Measurements from ENCODE around the gene SYNM. TPM values are rescaled to one million over a fixed set of nuclear protein-coding genes. Genes with fewer than 3 reads are reported as not detected.

Gene SYNM
- total RNA-seq, 2 donors from 2014 or later, result 3.3 to 108 TPM

- no peak overlapping the region for H3K4me3 ChIP-seq
- no peaks in the 10 kb centered on the region for H3K4me1 ChIP-seq
- intact Hi-C loops (cut with DNase I), result no loop called here
- H3K9ac ChIP-seq (ENCODE audit: low read depth in 2 of 2, low read length in 2 of 2), result no peak overlapping the region
- no peak overlapping the region for H3K27ac ChIP-seq
- no peak for TF ChIP-seq CTCF (IDR thresholded peaks at IDR 0.05)
- no peaks in the 10 kb centered on the region for H3K9me3 ChIP-seq
- no peak for DNase-seq
- H3K36me3 ChIP-seq, result no peaks in the 10 kb centered on the region
- no peaks in the 10 kb centered on the region for H3K27me3 ChIP-seq
Measured at GRCh38 chr15:99165020-99165790, 60.3 kb downstream of the SYNM start.

GRCh38 chr15:99165956-99166689 is 61.2 kb downstream of the SYNM start:
- Histone ChIP-seq H3K4me1 (no peaks in the 10 kb centered on the region), H3K27ac (no peak overlapping the region), H3K9ac (ENCODE audit: low read depth in 2 of 2, low read length in 2 of 2) (no peak overlapping the region), H3K4me3 (no peak overlapping the region), H3K9me3 (no peaks in the 10 kb centered on the region), H3K27me3 (no peaks in the 10 kb centered on the region), H3K36me3 (no peaks in the 10 kb centered on the region)
- no peak for DNase-seq
- intact Hi-C loops (cut with DNase I), result no loop called here
- no peak for TF ChIP-seq CTCF (IDR thresholded peaks at IDR 0.05)

GRCh38 chr15:99167201-99167600 is 62.3 kb downstream of the SYNM start:
- no peaks in the 10 kb centered on the region for H3K9me3 ChIP-seq
- intact Hi-C loops (cut with DNase I), result no loop called here
- no peak overlapping the region for H3K9ac ChIP-seq (ENCODE audit: low read depth in 2 of 2, low read length in 2 of 2)
- no peaks in the 10 kb centered on the region for H3K36me3 ChIP-seq
- H3K4me3 ChIP-seq, result no peak overlapping the region
- H3K27me3 ChIP-seq, result no peaks in the 10 kb centered on the region
- TF ChIP-seq CTCF (IDR thresholded peaks at IDR 0.05), result no peak
- no peak for DNase-seq
- no peaks in the 10 kb centered on the region for H3K4me1 ChIP-seq
- H3K27ac ChIP-seq, result no peak overlapping the region

DNA sequence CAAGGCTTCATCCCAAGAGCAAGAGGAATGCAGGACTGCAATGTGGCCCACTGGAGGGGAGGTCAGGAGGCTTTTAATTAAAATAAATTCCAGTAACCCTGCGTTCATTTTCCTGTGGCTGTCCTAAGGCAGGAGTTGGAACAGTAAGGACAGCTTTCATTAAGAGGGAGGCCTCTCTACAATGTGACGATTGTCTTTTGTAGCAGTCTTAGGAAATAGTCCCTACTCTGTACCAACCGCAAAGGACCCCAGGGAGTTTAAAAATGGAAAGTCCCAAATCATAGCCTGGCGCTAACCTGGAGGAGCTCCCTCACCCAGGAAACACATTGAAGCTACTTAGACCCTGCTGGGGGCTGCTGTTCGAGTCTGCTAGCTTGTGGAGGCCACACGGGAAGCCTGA is 62.8 kb downstream of the SYNM start:
- Histone ChIP-seq H3K9ac (ENCODE audit: low read depth in 2 of 2, low read length in 2 of 2) (no peak overlapping the region), H3K4me1 (no peaks in the 10 kb centered on the region), H3K9me3 (no peaks in the 10 kb centered on the region), H3K27ac (no peak overlapping the region), H3K27me3 (no peaks in the 10 kb centered on the region), H3K36me3 (no peaks in the 10 kb centered on the region), H3K4me3 (no peak overlapping the region)
- no peak for TF ChIP-seq CTCF (IDR thresholded peaks at IDR 0.05)
- no peak for DNase-seq
- intact Hi-C loops (cut with DNase I), result no loop called here

- Histone ChIP-seq H3K9me3 (no peaks in the 10 kb centered on the region), H3K27ac (peak overlapping the region; percentile 22), H3K9ac (ENCODE audit: low read depth in 2 of 2, low read length in 2 of 2) (peak overlapping the region; percentile 18 to 19), H3K36me3 (no peaks in the 10 kb centered on the region), H3K27me3 (no peaks in the 10 kb centered on the region), H3K4me1 (no peaks in the 10 kb centered on the region), H3K4me3 (no peak overlapping the region)
- no peak for TF ChIP-seq CTCF (IDR thresholded peaks at IDR 0.05)
- intact Hi-C loops (cut with DNase I), result no loop called here
- no peak for DNase-seq
Measured at GRCh38 chr15:99168601-99169580, 64.0 kb downstream of the SYNM start.
